GM12875 (cell line): ENCODE measurements around the gene SERPINA5.

ENCODE experiments used
- H3K4me3 ChIP-seq: one replicate; pipeline ENCODE4 v1.5.1; 2011; ENCODE audit warnings: low read depth, low read length, control low read depth
- TF ChIP-seq, protein P1 (sequence below): IDR thresholded peaks from 2 replicates; pipeline ENCODE4 v1.5.1; 2011; ENCODE audit warnings: low read depth, mild to moderate bottlenecking, control low read depth, inconsistent platforms, low read length, moderate library complexity, borderline replicate concordance; ENCODE audit not compliant: insufficient read depth

The SERPINA5 gene

DNA sequence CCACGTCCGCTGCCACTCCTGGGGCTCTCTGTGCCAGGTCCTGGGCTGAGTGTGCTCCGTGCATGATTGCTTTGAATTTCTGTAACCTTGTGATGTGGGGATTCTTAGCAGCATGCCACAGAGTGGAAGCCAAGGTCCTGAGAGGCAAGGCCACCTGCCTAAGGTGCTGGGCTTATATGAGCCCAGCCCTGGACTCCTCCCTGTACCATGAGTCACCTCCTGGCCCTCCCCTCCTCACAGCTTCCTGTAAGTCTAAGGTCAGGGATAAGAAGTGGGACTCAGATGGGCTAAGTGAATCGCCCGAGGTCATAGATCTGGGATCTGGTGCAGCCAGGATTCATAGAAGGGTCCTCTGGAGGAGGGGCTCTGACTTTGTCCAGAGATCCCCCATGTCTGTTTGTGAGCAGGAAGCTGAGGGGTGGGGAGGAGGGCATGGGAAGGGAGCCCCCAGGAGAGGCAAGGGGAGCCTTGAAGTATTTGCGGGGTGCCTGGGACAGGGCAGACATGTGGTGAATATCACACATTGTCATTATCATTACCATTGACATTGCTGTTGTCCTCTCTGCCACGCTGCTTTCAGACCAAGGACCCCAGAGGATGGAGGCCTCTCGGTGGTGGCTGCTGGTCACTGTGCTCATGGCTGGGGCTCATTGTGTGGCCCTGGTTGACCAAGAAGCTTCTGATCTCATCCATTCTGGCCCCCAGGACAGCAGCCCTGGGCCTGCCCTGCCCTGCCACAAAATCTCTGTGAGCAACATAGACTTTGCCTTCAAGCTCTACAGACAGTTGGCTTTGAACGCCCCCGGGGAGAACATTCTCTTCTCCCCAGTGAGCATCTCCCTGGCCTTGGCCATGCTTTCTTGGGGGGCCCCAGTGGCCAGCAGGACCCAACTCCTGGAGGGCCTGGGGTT, 59.8 kb downstream of the SERPINA5 start:
- H3K4me3 ChIP-seq = no peak overlapping the region
- TF ChIP-seq, protein P1, sequence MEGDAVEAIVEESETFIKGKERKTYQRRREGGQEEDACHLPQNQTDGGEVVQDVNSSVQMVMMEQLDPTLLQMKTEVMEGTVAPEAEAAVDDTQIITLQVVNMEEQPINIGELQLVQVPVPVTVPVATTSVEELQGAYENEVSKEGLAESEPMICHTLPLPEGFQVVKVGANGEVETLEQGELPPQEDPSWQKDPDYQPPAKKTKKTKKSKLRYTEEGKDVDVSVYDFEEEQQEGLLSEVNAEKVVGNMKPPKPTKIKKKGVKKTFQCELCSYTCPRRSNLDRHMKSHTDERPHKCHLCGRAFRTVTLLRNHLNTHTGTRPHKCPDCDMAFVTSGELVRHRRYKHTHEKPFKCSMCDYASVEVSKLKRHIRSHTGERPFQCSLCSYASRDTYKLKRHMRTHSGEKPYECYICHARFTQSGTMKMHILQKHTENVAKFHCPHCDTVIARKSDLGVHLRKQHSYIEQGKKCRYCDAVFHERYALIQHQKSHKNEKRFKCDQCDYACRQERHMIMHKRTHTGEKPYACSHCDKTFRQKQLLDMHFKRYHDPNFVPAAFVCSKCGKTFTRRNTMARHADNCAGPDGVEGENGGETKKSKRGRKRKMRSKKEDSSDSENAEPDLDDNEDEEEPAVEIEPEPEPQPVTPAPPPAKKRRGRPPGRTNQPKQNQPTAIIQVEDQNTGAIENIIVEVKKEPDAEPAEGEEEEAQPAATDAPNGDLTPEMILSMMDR = no peak

DNA sequence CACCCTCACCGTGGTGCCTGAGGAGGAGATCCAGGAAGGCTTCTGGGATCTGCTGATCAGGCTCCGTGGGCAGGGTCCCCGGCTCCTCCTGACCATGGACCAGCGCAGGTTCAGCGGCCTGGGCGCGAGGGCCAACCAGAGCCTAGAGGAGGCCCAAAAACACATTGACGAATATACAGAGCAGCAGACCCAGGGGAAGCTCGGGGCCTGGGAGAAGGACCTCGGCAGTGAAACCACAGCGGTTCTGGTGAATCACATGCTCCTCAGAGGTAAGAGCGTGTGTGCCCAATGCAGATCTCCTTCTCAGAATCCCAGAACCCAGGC, 60.4 kb downstream of the SERPINA5 start:
- TF ChIP-seq, protein P1 = no peak
- H3K4me3 ChIP-seq = no peak overlapping the region
